Astrocyte (in vitro differentiated cells and primary cell): ENCODE measurements around the gene WDR86. TPM values are rescaled to one million over a fixed set of nuclear protein-coding genes. Genes with fewer than 3 reads are reported as not detected.

Experiments used
- DNase-seq: peaks from one replicate; pipeline ENCODE4 v3.0.0-alpha.2; 2010; ENCODE audit warnings: low read depth
- FAIRE-seq: peaks from 2 replicates; lab custom pipeline; 2011; peaks lifted over from hg19 to GRCh38; lab: Jason Lieb, UNC
- H2AFZ ChIP-seq: 2 replicates; pipeline ENCODE4 v1.6.0; 2012; ENCODE audit warnings: low read depth, low read length, inconsistent platforms
- H3K27ac ChIP-seq: 2 replicates; pipeline ENCODE4 v1.5.1; 2011; ENCODE audit warnings: low read depth, low read length, inconsistent platforms
- H3K27me3 ChIP-seq: 2 replicates; pipeline ENCODE4 v1.6.0; 2011; ENCODE audit warnings: low read length, inconsistent platforms; ENCODE audit not compliant: insufficient read depth
- H3K36me3 ChIP-seq: 2 replicates; pipeline ENCODE4 v1.5.1; 2011; ENCODE audit warnings: low read length, inconsistent platforms; ENCODE audit not compliant: insufficient read depth
- H3K4me1 ChIP-seq: 2 replicates; pipeline ENCODE4 v1.5.1; 2011; ENCODE audit warnings: low read length, inconsistent platforms; ENCODE audit not compliant: insufficient read depth
- H3K4me2 ChIP-seq: 2 replicates; pipeline ENCODE4 v1.6.0; 2012; ENCODE audit warnings: low read length, inconsistent platforms
- H3K4me3 ChIP-seq: 2 replicates; pipeline ENCODE4 v1.5.1; 2011; ENCODE audit warnings: low read depth, mild to moderate bottlenecking, low read length, inconsistent platforms; ENCODE audit not compliant: insufficient read depth
- H3K79me2 ChIP-seq: 2 replicates; pipeline ENCODE4 v1.6.0; 2012; ENCODE audit warnings: mild to moderate bottlenecking, low read length, inconsistent platforms; ENCODE audit not compliant: insufficient read depth
- H3K9ac ChIP-seq: 2 replicates; pipeline ENCODE4 v1.6.0; 2012; ENCODE audit warnings: mild to moderate bottlenecking, low read length, inconsistent platforms
- H3K9me3 ChIP-seq: 2 replicates; pipeline ENCODE4 v1.5.1; 2012; ENCODE audit warnings: low read depth, mild to moderate bottlenecking, low read length, inconsistent platforms; ENCODE audit not compliant: insufficient read depth
- H4K20me1 ChIP-seq: 2 replicates; pipeline ENCODE4 v1.6.0; 2012; ENCODE audit warnings: low read length, inconsistent platforms; ENCODE audit not compliant: insufficient read depth
- H3K27ac Mint-ChIP-seq: one replicate; pipeline ENCODE4 v1.8.0; 2021; ENCODE audit warnings: mild to moderate bottlenecking, mixed read lengths; ENCODE audit not compliant: unreplicated experiment
- H3K27me3 Mint-ChIP-seq: one replicate; pipeline ENCODE4 v1.8.0; 2021; ENCODE audit warnings: low read depth, mixed read lengths; ENCODE audit not compliant: unreplicated experiment
- H3K36me3 Mint-ChIP-seq: one replicate; pipeline ENCODE4 v1.8.0; 2021; ENCODE audit warnings: low read depth, mixed read lengths; ENCODE audit not compliant: unreplicated experiment
- H3K4me1 Mint-ChIP-seq: one replicate; pipeline ENCODE4 v1.8.0; 2021; ENCODE audit warnings: low read depth, mixed read lengths; ENCODE audit not compliant: unreplicated experiment
- H3K4me3 Mint-ChIP-seq: one replicate; pipeline ENCODE4 v1.8.0; 2021; ENCODE audit warnings: mild to moderate bottlenecking, moderate library complexity, mixed read lengths; ENCODE audit not compliant: unreplicated experiment
- H3K9me3 Mint-ChIP-seq: one replicate; pipeline ENCODE4 v1.8.0; 2021; ENCODE audit warnings: mild to moderate bottlenecking, mixed read lengths; ENCODE audit not compliant: unreplicated experiment
- CTCF ChIP-seq: IDR thresholded peaks from 2 replicates; pipeline ENCODE4 v1.5.1; 2011; ENCODE audit warnings: low read depth, mild to moderate bottlenecking, inconsistent platforms, low read length, moderate library complexity; ENCODE audit not compliant: insufficient read depth
- EZH2 ChIP-seq: IDR thresholded peaks from 2 replicates; pipeline ENCODE4 v1.6.1; 2012; ENCODE audit warnings: mild to moderate bottlenecking, low read length, inconsistent platforms; ENCODE audit not compliant: insufficient read depth
- total RNA-seq: library from RNA; stranded (reverse); gene quantifications from 2 replicates; pipeline ENCODE4 v1.2.1, GENCODE V29; 2021

The WDR86 gene
- total RNA-seq, 1 donor from 2014 or later, result 3.6 TPM

DNA sequence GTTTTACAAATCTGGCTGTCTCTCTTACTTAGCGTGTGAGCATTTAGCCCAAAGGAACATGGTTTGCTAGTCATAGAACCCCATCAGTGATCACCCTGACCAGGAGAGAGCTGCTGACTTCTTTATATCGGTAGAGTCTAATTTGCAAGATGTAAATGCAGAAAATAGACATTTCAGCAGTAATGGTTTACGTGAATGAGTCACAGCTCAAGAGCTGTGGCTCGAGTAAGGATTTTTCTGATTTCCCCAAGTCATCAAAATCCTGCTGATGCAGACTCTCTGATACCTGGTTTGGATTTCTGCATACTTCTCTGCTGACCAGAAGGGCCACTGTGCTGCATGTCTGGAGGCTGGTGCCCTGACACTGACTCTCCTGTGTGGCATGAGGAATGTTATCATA, 42.6 kb downstream of the WDR86 start:
- H3K27ac Mint-ChIP-seq, result no peak overlapping the region
- Histone ChIP-seq H3K27me3 (no peaks in the 10 kb centered on the region), H3K79me2 (no peaks in the 10 kb centered on the region), H4K20me1 (peaks cover under 1% of the 10 kb centered on the region), H3K36me3 (no peaks in the 10 kb centered on the region), H3K9me3 (no peaks in the 10 kb centered on the region), H3K9ac (no peak overlapping the region), H3K4me1 (peaks cover 10% of the 10 kb centered on the region), H3K4me3 (no peak overlapping the region), H3K27ac (no peak overlapping the region), H2AFZ (no peak overlapping the region), H3K4me2 (no peak overlapping the region)
- peaks cover under 1% of the 10 kb centered on the region for H3K27me3 Mint-ChIP-seq
- FAIRE-seq, result no peak
- no peak overlapping the region for H3K4me3 Mint-ChIP-seq
- no peak for TF ChIP-seq CTCF
- no peak for TF ChIP-seq EZH2
- H3K9me3 Mint-ChIP-seq, result peaks cover 2% of the 10 kb centered on the region
- DNase-seq, result peak; percentile 30
- H3K36me3 Mint-ChIP-seq, result peaks cover 20% of the 10 kb centered on the region
- peaks cover 34% of the 10 kb centered on the region for H3K4me1 Mint-ChIP-seq

GRCh38 chr7:151366880-151367222, 43.0 kb downstream of the WDR86 start:
- Histone ChIP-seq H3K79me2 (no peaks in the 10 kb centered on the region), H4K20me1 (no peaks in the 10 kb centered on the region), H2AFZ (no peak overlapping the region), H3K36me3 (no peaks in the 10 kb centered on the region), H3K4me3 (no peak overlapping the region), H3K27me3 (no peaks in the 10 kb centered on the region), H3K4me1 (peaks cover 10% of the 10 kb centered on the region), H3K4me2 (peak overlapping the region; percentile 4), H3K27ac (no peak overlapping the region), H3K9me3 (no peaks in the 10 kb centered on the region), H3K9ac (peak overlapping the region; percentile 1)
- H3K9me3 Mint-ChIP-seq, result peaks cover 2% of the 10 kb centered on the region
- TF ChIP-seq CTCF (no peak), EZH2 (no peak)
- no peak for FAIRE-seq
- H3K27me3 Mint-ChIP-seq, result no peaks in the 10 kb centered on the region
- peak; percentile 82 for DNase-seq
- peaks cover 24% of the 10 kb centered on the region for H3K36me3 Mint-ChIP-seq
- peak overlapping the region; percentile 79 for H3K27ac Mint-ChIP-seq
- no peak overlapping the region for H3K4me3 Mint-ChIP-seq
- H3K4me1 Mint-ChIP-seq, result peaks cover 34% of the 10 kb centered on the region

- H2AFZ ChIP-seq, result no peak overlapping the region
- H3K4me1 ChIP-seq, result peaks cover 10% of the 10 kb centered on the region
- Mint-ChIP-seq H3K27ac (peak overlapping the region; percentile 79), H3K4me3 (no peak overlapping the region), H3K4me1 (peaks cover 34% of the 10 kb centered on the region), H3K27me3 (no peaks in the 10 kb centered on the region), H3K9me3 (peaks cover 2% of the 10 kb centered on the region), H3K36me3 (peaks cover 29% of the 10 kb centered on the region)
- FAIRE-seq, result no peak
- no peaks in the 10 kb centered on the region for H3K9me3 ChIP-seq
- DNase-seq, result no peak
- H3K27me3 ChIP-seq, result no peaks in the 10 kb centered on the region
- peak overlapping the region; percentile 4 for H3K4me2 ChIP-seq
- peak overlapping the region; percentile 1 for H3K9ac ChIP-seq
- no peaks in the 10 kb centered on the region for H4K20me1 ChIP-seq
- H3K27ac ChIP-seq, result no peak overlapping the region
- no peak for TF ChIP-seq CTCF
- H3K79me2 ChIP-seq, result no peaks in the 10 kb centered on the region
- no peak overlapping the region for H3K4me3 ChIP-seq
- no peaks in the 10 kb centered on the region for H3K36me3 ChIP-seq
Measured at GRCh38 chr7:151366166-151366879, 43.5 kb downstream of the WDR86 start.
